ENCODE data around the gene ALPL. TPM values are rescaled to one million over a fixed set of nuclear protein-coding genes. Genes with fewer than 3 reads are reported as not detected.
"Not testable (repeated sequence)": the region's sequence is repeated elsewhere in the genome, so short reads cannot be mapped to it uniquely, and the experiment has no call there.

Gene ALPL
- total RNA-seq, 2 donors from 2014 or later, result 16.2 to 50.3 TPM

- H3K4me1 ChIP-seq, result peaks cover 0 to 13% of the 10 kb centered on the region in 2 donors
Measured at GRCh38 chr1:21562896-21563295, 53.7 kb downstream of the ALPL start.

DNA sequence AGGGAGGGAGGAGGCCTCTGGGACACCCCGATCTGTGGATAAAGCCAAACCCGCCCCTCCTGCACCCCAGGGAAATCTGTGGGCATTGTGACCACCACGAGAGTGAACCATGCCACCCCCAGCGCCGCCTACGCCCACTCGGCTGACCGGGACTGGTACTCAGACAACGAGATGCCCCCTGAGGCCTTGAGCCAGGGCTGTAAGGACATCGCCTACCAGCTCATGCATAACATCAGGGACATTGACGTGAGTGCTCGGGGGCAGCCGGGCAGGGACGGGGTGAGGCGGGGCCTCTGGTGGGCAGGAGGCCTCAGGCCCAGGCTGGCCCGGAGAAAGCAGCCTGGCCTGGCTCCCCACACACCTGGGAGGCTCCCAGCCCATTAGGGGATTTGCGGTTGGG is 54.7 kb downstream of the ALPL start:
- DNase-seq (ENCODE audit: low spot score), result no peak
- Histone ChIP-seq H3K4me3 (no peak overlapping the region), H3K9me3 (no peaks in the 10 kb centered on the region), H3K27me3 (no peaks in the 10 kb centered on the region), H3K27ac (peak overlapping the region in 1 of 2 donors; percentile 38), H3K36me3 (no peaks in the 10 kb centered on the region), H3K4me1 (peaks cover 0 to 13% of the 10 kb centered on the region in 2 donors)
- no peak for TF ChIP-seq CTCF (IDR thresholded peaks at IDR 0.05)

More at GRCh38 chr1:21562896-21563295, 53.7 kb downstream of the ALPL start:
- TF ChIP-seq CTCF (IDR thresholded peaks at IDR 0.05), result no peak
- Histone ChIP-seq H3K9me3 (no peaks in the 10 kb centered on the region), H3K4me3 (no peak overlapping the region), H3K27me3 (no peaks in the 10 kb centered on the region), H3K36me3 (no peaks in the 10 kb centered on the region), H3K27ac (no peak overlapping the region)
- DNase-seq (ENCODE audit: low spot score), result no peak

- TF ChIP-seq CTCF (IDR thresholded peaks at IDR 0.05), result no peak
- no peak for DNase-seq (ENCODE audit: low spot score)
- H3K9me3 ChIP-seq, result no peaks in the 10 kb centered on the region
- H3K27ac ChIP-seq, result peak overlapping the region; percentile 54 to 68
- H3K36me3 ChIP-seq, result no peaks in the 10 kb centered on the region
- no peaks in the 10 kb centered on the region for H3K27me3 ChIP-seq
- peaks cover 0 to 12% of the 10 kb centered on the region in 2 donors for H3K4me1 ChIP-seq
- H3K4me3 ChIP-seq, result no peak overlapping the region
Measured at GRCh38 chr1:21564521-21565095, 55.4 kb downstream of the ALPL start.

DNA sequence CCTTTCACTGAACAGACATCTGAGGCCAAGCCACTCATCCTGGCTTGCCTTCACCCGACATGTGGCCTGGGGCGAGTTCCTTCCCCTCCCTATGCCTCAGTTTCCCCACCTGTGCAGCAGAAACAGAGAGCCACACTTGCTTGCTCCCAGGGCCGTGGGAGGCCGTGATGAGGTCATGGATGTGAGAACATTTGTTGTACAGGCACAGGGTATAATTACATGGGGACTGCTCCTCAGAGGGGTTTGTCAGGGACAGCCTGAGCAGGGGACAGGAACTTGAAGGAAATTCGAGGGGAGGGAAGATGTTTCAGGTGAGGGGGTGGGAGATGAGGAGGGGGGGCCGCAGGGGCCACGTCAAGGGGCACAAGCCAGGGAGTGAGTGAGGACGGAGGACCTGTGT is 56.1 kb downstream of the ALPL start:
- Histone ChIP-seq H3K9me3 (no peaks in the 10 kb centered on the region), H3K36me3 (no peaks in the 10 kb centered on the region), H3K27ac (peak overlapping the region; percentile 54 to 68), H3K4me3 (no peak overlapping the region), H3K4me1 (peaks cover 0 to 9% of the 10 kb centered on the region in 2 donors), H3K27me3 (no peaks in the 10 kb centered on the region)
- no peak for TF ChIP-seq CTCF (IDR thresholded peaks at IDR 0.05)
- DNase-seq (ENCODE audit: low spot score), result no peak

GRCh38 chr1:21566361-21566760 is 57.1 kb downstream of the ALPL start:
- DNase-seq (ENCODE audit: low spot score), result not testable (repeated sequence)

DNA sequence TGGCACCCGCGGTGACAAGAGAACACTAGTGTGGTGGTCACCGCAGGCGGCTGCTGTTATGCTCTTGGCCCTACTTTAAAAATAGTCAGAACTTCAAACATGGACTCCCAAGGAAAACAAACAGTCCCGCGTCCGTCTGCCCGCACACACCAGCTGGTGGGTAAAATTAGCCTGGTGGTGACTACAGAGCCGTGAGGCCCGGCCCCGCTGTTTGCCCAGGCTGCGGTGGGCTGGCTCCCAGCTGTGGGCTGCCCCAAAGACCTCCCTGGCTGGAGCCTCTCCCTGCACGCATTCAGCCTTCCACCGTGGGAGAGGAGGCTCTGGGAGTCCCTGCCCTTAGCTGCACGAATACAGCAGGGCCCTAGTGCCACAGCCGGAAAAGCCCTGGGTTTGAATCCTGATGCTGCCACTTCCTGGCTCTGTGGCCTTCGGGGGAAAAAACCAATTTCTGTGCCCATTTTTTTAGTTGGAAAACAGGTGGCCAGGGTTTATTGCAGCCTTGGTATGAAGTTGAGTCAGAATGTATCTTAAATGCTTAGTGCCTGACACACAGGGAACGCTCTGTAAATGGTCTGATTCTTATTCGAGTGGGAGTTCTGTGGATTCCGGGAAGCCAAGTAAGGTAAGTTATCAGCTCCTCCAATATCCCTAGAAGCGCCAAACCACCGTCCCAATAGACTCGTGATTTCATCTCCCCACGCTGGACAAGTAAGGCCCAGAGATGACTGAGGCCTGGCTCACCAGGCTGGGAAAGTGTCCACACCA is 58.2 kb downstream of the ALPL start:
- Histone ChIP-seq H3K36me3 (no peaks in the 10 kb centered on the region), H3K27me3 (no peaks in the 10 kb centered on the region), H3K4me1 (peaks cover 0 to 9% of the 10 kb centered on the region in 2 donors), H3K9me3 (peaks cover 0 to 5% of the 10 kb centered on the region in 2 donors), H3K27ac (peak overlapping the region; percentile 48 to 68), H3K4me3 (no peak overlapping the region)
- no peak for TF ChIP-seq CTCF (IDR thresholded peaks at IDR 0.05)
- no peak for DNase-seq (ENCODE audit: low spot score)

More at GRCh38 chr1:21566361-21566760, 57.1 kb downstream of the ALPL start:
- not testable (repeated sequence) for H3K9me3 ChIP-seq, H3K4me1 ChIP-seq, H3K36me3 ChIP-seq, H3K27me3 ChIP-seq, H3K4me3 ChIP-seq
- H3K27ac ChIP-seq, result peak overlapping the region in 1 of 2 donors; percentile 68
